ENCODE data around the gene SLC9A8. TPM values are rescaled to one million over a fixed set of nuclear protein-coding genes. Genes with fewer than 3 reads are reported as not detected.
A peak's percentile ranks its signal among the peaks of the same experiment; 100 is the strongest.

The SLC9A8 gene
- total and polyA plus RNA-seq, 4 donors, result 9.3 to 14.0 (median 11.3) TPM

DNA sequence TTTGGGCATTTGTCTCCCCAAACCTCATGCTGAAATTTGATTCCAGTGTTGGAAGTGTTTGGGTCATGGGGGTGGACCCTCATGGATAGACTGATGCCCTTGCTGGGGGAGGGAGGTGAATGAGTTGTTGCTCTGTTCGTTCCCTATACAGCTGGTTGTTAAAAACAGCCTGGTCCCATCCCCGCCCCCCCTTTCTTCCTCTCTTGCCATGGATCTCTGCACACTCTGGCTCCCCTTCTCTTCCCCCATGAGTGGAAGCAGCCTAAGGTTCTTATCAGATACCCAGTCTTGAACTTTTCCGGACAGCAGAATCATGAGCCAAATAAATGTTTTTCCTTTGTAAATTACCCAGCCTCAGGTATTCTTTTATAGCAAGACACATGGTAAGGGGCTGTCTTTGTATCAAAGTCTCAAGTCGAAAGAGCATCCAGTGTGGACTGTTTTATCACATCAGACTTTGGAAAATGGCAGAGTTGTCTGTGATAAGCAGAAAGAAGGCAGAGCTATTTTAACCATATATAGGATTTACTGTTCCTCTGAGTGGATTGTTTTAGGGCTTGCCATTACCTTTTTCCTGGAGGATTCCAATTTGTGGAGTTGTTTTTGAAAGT, 31.2 kb downstream of the SLC9A8 start:
- Histone ChIP-seq H3K9me3 (ENCODE audit: control insufficient read depth, insufficient read depth, low read length) (no peaks in the 10 kb centered on the region), H3K27me3 (ENCODE audit: control insufficient read depth, insufficient read depth, low read length) (no peaks in the 10 kb centered on the region), H3K4me3 (ENCODE audit: low read depth, low read length) (no peak overlapping the region), H3K27ac (ENCODE audit: low read depth, low read length) (no peak overlapping the region), H3K36me3 (ENCODE audit: control insufficient read depth, insufficient read depth, low read length) (peaks cover 8% of the 10 kb centered on the region), H3K4me1 (ENCODE audit: control insufficient read depth, insufficient read depth, low read length) (no peaks in the 10 kb centered on the region)
- DNase-seq (ENCODE audit: low read depth in 4 of 6, low spot score in 6 of 6), result no peak
- 90% methylated on average over 2 of the region's 4 CpGs for WGBS (ENCODE audit: insufficient coverage)

DNA sequence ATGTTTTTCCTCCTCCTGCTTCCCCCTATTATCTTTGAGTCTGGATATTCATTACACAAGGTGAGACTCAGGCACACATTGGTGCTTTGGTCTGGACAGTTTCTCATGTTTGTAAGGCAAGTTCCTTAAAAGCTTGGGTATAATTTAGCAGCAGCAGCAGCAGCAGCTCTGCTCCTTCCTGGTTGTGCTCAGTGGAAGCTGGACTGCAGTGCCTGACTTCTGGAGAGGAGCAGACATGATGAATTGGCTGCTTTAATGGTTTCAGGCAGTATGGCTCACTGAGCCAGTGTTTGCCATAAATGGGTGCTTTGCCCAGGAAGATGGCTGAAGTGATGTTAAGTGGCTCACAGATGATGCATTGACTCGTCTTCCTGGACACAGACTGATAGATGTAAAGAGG, 32.4 kb downstream of the SLC9A8 start:
- no peaks in the 10 kb centered on the region for H3K9me3 ChIP-seq (ENCODE audit: control insufficient read depth, insufficient read depth, low read length)
- no peak overlapping the region for H3K4me3 ChIP-seq (ENCODE audit: low read depth, low read length)
- H3K27ac ChIP-seq (ENCODE audit: low read depth, low read length), result no peak overlapping the region
- H3K36me3 ChIP-seq (ENCODE audit: control insufficient read depth, insufficient read depth, low read length), result peaks cover 14% of the 10 kb centered on the region
- no peaks in the 10 kb centered on the region for H3K4me1 ChIP-seq (ENCODE audit: control insufficient read depth, insufficient read depth, low read length)
- WGBS (ENCODE audit: insufficient coverage), result 78% methylated on average over 1 of the region's 1 CpG
- H3K27me3 ChIP-seq (ENCODE audit: control insufficient read depth, insufficient read depth, low read length), result no peaks in the 10 kb centered on the region
- DNase-seq (ENCODE audit: low read depth in 4 of 6, low spot score in 6 of 6), result no peak

GRCh38 chr20:49846206-49846807, 33.7 kb downstream of the SLC9A8 start:
- Histone ChIP-seq H3K4me1 (ENCODE audit: control insufficient read depth, insufficient read depth, low read length) (peaks cover 5% of the 10 kb centered on the region), H3K27ac (ENCODE audit: low read depth, low read length) (no peak overlapping the region), H3K4me3 (ENCODE audit: low read depth, low read length) (no peak overlapping the region), H3K36me3 (ENCODE audit: control insufficient read depth, insufficient read depth, low read length) (peaks cover 14% of the 10 kb centered on the region), H3K9me3 (ENCODE audit: control insufficient read depth, insufficient read depth, low read length) (no peaks in the 10 kb centered on the region), H3K27me3 (ENCODE audit: control insufficient read depth, insufficient read depth, low read length) (no peaks in the 10 kb centered on the region)
- WGBS (ENCODE audit: insufficient coverage), result 80% methylated on average over 1 of the region's 6 CpGs
- peak in 4 of 6 donors; percentile 36 to 83 (median 61) for DNase-seq (ENCODE audit: low read depth in 4 of 6, low spot score in 6 of 6)

DNA sequence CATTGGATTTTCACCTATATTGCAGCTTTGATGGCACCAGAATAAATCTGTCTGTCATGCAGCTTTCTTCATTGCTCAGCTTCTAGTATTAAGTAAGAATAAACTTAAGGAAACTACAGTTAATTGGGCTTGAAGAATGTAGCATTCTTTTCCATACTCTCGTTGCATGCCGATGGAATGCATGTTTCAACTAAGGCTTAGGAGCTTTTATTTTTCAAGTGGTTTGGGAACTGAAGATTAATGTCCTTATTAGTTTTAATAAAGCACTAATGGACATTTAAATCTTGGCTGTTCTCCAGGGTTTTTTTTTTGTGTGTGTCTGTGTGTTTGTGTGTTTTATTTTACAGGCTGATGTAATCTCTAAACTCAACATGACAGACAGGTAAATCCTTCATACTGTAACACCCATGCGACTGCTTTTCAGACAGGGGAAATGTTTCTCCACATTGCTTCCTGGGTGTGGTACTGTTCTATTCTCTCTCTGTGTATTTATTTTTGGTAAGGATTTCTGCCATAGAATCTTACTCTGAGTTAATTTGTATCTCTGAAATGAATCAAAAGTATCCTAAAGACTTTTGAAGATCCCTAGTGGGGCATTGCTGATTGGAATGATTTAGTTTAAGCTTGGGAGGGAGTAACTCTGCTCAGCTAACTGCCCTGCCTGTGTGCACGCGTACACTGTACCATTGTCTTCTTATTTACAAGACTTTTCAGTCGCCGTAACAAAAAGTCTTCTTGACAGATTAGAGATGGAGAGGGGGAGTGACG, 38.0 kb downstream of the SLC9A8 start:
- Histone ChIP-seq H3K4me1 (ENCODE audit: control insufficient read depth, insufficient read depth, low read length) (peaks cover 6% of the 10 kb centered on the region), H3K4me3 (ENCODE audit: low read depth, low read length) (no peak overlapping the region), H3K27me3 (ENCODE audit: control insufficient read depth, insufficient read depth, low read length) (no peaks in the 10 kb centered on the region), H3K27ac (ENCODE audit: low read depth, low read length) (no peak overlapping the region), H3K9me3 (ENCODE audit: control insufficient read depth, insufficient read depth, low read length) (no peaks in the 10 kb centered on the region), H3K36me3 (ENCODE audit: control insufficient read depth, insufficient read depth, low read length) (peaks cover 26% of the 10 kb centered on the region)
- no CpG with 5 or more reads among the region's 8 CpGs for WGBS (ENCODE audit: insufficient coverage)
- no peak for DNase-seq (ENCODE audit: low read depth in 4 of 6, low spot score in 6 of 6)

DNA sequence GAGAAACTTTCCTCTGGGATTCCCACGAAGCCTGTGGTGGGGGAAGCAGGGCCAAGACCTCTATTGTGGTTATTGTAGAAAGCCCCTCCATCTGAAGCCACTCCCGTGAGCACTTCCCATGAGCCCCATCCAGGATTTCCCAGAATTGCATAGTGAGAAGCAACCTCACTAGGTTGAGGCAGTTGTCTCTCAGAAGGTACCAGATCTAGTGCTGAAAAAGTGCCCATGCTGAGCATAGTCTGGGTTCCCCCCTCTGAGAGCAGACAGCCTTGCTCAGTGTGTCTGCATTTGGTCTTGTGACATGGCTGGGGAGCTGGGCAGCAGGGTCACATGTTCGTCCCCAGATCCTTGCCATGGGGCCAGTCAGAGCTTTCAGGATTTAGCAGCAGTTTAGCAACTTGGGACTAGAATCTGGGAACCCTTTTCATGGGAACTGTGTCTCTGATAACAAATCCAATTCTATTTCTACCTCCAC, 38.6 kb downstream of the SLC9A8 start:
- WGBS (ENCODE audit: insufficient coverage), result 82% methylated on average over 1 of the region's 3 CpGs
- H3K27me3 ChIP-seq (ENCODE audit: control insufficient read depth, insufficient read depth, low read length), result no peaks in the 10 kb centered on the region
- no peak overlapping the region for H3K27ac ChIP-seq (ENCODE audit: low read depth, low read length)
- H3K36me3 ChIP-seq (ENCODE audit: control insufficient read depth, insufficient read depth, low read length), result peaks cover 32% of the 10 kb centered on the region
- H3K9me3 ChIP-seq (ENCODE audit: control insufficient read depth, insufficient read depth, low read length), result no peaks in the 10 kb centered on the region
- H3K4me1 ChIP-seq (ENCODE audit: control insufficient read depth, insufficient read depth, low read length), result peaks cover 6% of the 10 kb centered on the region
- H3K4me3 ChIP-seq (ENCODE audit: low read depth, low read length), result no peak overlapping the region
- no peak for DNase-seq (ENCODE audit: low read depth in 4 of 6, low spot score in 6 of 6)

DNA sequence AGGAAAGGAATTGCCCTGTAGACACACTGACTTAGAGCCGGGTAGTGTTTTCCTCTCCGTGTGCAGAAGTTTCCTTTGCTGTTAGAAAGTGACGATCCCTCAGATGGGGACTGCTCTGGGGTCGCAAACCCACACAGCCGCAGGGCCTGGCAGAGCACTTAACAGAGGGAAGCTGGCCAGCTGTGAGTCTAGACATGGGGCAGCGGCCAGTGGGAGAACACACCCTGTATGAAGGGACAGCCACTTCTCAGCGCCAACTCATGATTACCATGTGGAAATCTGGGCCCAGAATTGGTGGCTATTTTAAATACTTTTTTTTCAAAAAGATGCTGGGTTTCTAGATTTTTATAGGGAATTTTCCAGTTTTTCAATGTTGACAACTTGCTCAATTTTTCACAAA, 39.4 kb downstream of the SLC9A8 start:
- H3K9me3 ChIP-seq (ENCODE audit: control insufficient read depth, insufficient read depth, low read length), result no peaks in the 10 kb centered on the region
- DNase-seq (ENCODE audit: low read depth in 4 of 6, low spot score in 6 of 6), result no peak
- H3K36me3 ChIP-seq (ENCODE audit: control insufficient read depth, insufficient read depth, low read length), result peaks cover 35% of the 10 kb centered on the region
- H3K27ac ChIP-seq (ENCODE audit: low read depth, low read length), result no peak overlapping the region
- H3K4me3 ChIP-seq (ENCODE audit: low read depth, low read length), result no peak overlapping the region
- no peaks in the 10 kb centered on the region for H3K27me3 ChIP-seq (ENCODE audit: control insufficient read depth, insufficient read depth, low read length)
- WGBS (ENCODE audit: insufficient coverage), result 45% methylated on average over 6 of the region's 7 CpGs
- H3K4me1 ChIP-seq (ENCODE audit: control insufficient read depth, insufficient read depth, low read length), result peaks cover 6% of the 10 kb centered on the region

DNA sequence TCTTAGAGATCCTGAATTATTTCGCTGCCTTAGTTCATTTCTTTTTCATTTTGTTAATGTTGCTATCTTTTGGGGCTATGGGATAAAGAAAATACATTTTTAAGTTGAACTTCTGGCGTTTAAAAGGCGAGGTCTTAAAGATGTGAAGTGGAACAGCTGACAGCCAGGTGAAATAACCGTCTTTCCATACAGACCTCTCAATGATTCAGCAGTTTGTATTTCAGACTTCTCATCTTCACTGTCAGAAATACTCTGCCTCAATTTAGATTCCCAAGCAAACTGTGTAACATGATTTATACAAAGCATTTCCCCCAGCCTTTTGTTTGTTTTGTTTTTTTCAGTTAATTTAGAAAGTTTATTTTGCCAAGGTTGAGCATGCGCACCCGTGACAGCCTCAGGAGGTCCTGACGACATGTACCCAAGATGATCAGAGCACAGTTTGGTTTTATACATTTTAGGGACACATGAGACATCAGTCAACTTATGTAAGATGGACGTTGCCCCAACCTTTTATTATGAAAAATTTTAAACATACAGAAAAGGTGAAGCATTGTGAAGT, 40.0 kb downstream of the SLC9A8 start:
- Histone ChIP-seq H3K4me1 (ENCODE audit: control insufficient read depth, insufficient read depth, low read length) (peaks cover 6% of the 10 kb centered on the region), H3K4me3 (ENCODE audit: low read depth, low read length) (no peak overlapping the region), H3K9me3 (ENCODE audit: control insufficient read depth, insufficient read depth, low read length) (no peaks in the 10 kb centered on the region), H3K27ac (ENCODE audit: low read depth, low read length) (no peak overlapping the region), H3K36me3 (ENCODE audit: control insufficient read depth, insufficient read depth, low read length) (peaks cover 41% of the 10 kb centered on the region), H3K27me3 (ENCODE audit: control insufficient read depth, insufficient read depth, low read length) (no peaks in the 10 kb centered on the region)
- 79% methylated on average over 6 of the region's 8 CpGs for WGBS (ENCODE audit: insufficient coverage)
- no peak for DNase-seq (ENCODE audit: low read depth in 4 of 6, low spot score in 6 of 6)

DNA sequence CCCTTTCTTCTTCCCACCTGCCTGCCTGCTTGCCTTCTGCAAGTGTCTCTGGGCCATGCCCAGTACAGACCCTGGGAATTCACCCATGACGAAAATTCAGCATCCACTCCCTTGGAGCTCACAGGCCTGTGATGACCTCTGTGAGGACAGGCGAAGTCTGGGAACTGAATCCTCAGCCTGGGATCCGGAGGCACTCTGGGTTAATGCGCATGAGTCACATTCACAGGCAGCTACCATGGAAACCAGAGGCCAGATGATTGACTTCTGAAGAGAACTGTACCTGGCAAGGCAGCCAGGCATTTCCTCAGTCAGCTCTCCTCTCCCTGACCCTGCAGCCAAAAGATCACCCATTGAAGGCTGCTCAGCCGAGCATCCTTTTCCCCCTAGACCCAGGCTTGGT, 41.0 kb downstream of the SLC9A8 start:
- H3K27me3 ChIP-seq (ENCODE audit: control insufficient read depth, insufficient read depth, low read length), result no peaks in the 10 kb centered on the region
- H3K4me1 ChIP-seq (ENCODE audit: control insufficient read depth, insufficient read depth, low read length), result peaks cover 6% of the 10 kb centered on the region
- H3K27ac ChIP-seq (ENCODE audit: low read depth, low read length), result no peak overlapping the region
- no peak overlapping the region for H3K4me3 ChIP-seq (ENCODE audit: low read depth, low read length)
- WGBS (ENCODE audit: insufficient coverage), result 40% methylated on average over 4 of the region's 5 CpGs
- peaks cover 37% of the 10 kb centered on the region for H3K36me3 ChIP-seq (ENCODE audit: control insufficient read depth, insufficient read depth, low read length)
- peak in 2 of 6 donors; percentile 38 to 58 for DNase-seq (ENCODE audit: low read depth in 4 of 6, low spot score in 6 of 6)
- H3K9me3 ChIP-seq (ENCODE audit: control insufficient read depth, insufficient read depth, low read length), result no peaks in the 10 kb centered on the region

GRCh38 chr20:49854190-49854875, 41.7 kb downstream of the SLC9A8 start:
- Histone ChIP-seq H3K27ac (ENCODE audit: low read depth, low read length) (no peak overlapping the region), H3K4me1 (ENCODE audit: control insufficient read depth, insufficient read depth, low read length) (peaks cover 6% of the 10 kb centered on the region), H3K36me3 (ENCODE audit: control insufficient read depth, insufficient read depth, low read length) (peaks cover 37% of the 10 kb centered on the region), H3K9me3 (ENCODE audit: control insufficient read depth, insufficient read depth, low read length) (no peaks in the 10 kb centered on the region), H3K4me3 (ENCODE audit: low read depth, low read length) (no peak overlapping the region), H3K27me3 (ENCODE audit: control insufficient read depth, insufficient read depth, low read length) (no peaks in the 10 kb centered on the region)
- no peak for DNase-seq (ENCODE audit: low read depth in 4 of 6, low spot score in 6 of 6)
- 87% methylated on average over 8 of the region's 10 CpGs for WGBS (ENCODE audit: insufficient coverage)
